Breast epithelium (tissue), 4 donors: ENCODE measurements around the gene VENTX. TPM values are rescaled to one million over a fixed set of nuclear protein-coding genes. Genes with fewer than 3 reads are reported as not detected.
"Not testable (repeated sequence)": the region's sequence is repeated elsewhere in the genome, so short reads cannot be mapped to it uniquely, and the experiment has no call there.

Source experiments
- DNase-seq, 2 donors: peaks; one replicate each; pipeline ENCODE4 v3.0.0-alpha.2; 2019; ENCODE audit warnings: low spot score in 2 of 2
- H3K27ac ChIP-seq, 2 donors: fragments of 200-600 bp; sonication (generic) in 1 of 2; one replicate each; pipeline ENCODE4 v1.5.1; 2016 to 2019; ENCODE audit warnings: mild to moderate bottlenecking in 1 of 2
- H3K27me3 ChIP-seq, 2 donors: fragments of 200-600 bp; sonication (generic) in 1 of 2; one replicate each; pipeline versions ENCODE4 v1.5.1 to v1.6.0; 2017 to 2019; ENCODE audit warnings: control low read depth in 1 of 2, mild to moderate bottlenecking in 1 of 2
- H3K36me3 ChIP-seq: fragments of 200-600 bp; one replicate; pipeline ENCODE4 v1.5.1; 2019
- H3K4me1 ChIP-seq, 2 donors: fragments of 200-600 bp; sonication (generic); one replicate each; pipeline ENCODE4 v1.5.1; 2016 to 2019; ENCODE audit warnings: control low read depth in 1 of 2
- H3K4me3 ChIP-seq, 3 donors: fragments of 200-600 bp; sonication (generic); 1 replicate in 2 of 3; 2 replicates in 1 of 3; pipeline ENCODE4 v1.5.1; 2016 to 2019; ENCODE audit warnings: mild to moderate bottlenecking in 3 of 3, moderate library complexity in 2 of 3
- H3K9me3 ChIP-seq, 2 donors: fragments of 200-600 bp; sonication (generic) in 1 of 2; one replicate each; pipeline ENCODE4 v1.5.1; 2016 to 2019; ENCODE audit warnings: control low read depth in 1 of 2
- POLR2A ChIP-seq: fragments of 450-650 bp; IDR thresholded peaks from one replicate; pipeline ENCODE4 v1.6.1; 2016; ENCODE audit warnings: antibody characterized with exemption, mild to moderate bottlenecking, moderate library complexity
- POLR2AphosphoS5 ChIP-seq, 3 donors: sonication (generic); formaldehyde crosslinking; IDR thresholded peaks; one replicate each; pipeline ENCODE4 v1.6.1; 2017; ENCODE audit warnings: antibody characterized with exemption in 3 of 3
- intact Hi-C: fragments of 100-400 bp; cut with DNase I; formaldehyde crosslinking; loops from one replicate; pipeline ENCODE4 v1.15.1; 2023; ENCODE audit warnings: low total_unique reads
- total RNA-seq, 3 donors: library from RNA; depleted of rRNA; stranded (reverse); fragments of >200 nt; gene quantifications; one replicate each; pipeline ENCODE4 v1.1.0, GENCODE V29; 2016
- TF ChIP-seq, protein P1 (sequence below), 3 donors: fragments of 450-650 bp; IDR thresholded peaks; one replicate each; pipeline ENCODE4 v1.5.1; 2016 to 2017; ENCODE audit warnings: antibody characterized with exemption in 3 of 3, mild to moderate bottlenecking in 3 of 3, moderate library complexity in 3 of 3

Gene VENTX
- total RNA-seq, 3 donors from 2014 or later = 0.33 to 4.6 (median 0.73) TPM

DNA sequence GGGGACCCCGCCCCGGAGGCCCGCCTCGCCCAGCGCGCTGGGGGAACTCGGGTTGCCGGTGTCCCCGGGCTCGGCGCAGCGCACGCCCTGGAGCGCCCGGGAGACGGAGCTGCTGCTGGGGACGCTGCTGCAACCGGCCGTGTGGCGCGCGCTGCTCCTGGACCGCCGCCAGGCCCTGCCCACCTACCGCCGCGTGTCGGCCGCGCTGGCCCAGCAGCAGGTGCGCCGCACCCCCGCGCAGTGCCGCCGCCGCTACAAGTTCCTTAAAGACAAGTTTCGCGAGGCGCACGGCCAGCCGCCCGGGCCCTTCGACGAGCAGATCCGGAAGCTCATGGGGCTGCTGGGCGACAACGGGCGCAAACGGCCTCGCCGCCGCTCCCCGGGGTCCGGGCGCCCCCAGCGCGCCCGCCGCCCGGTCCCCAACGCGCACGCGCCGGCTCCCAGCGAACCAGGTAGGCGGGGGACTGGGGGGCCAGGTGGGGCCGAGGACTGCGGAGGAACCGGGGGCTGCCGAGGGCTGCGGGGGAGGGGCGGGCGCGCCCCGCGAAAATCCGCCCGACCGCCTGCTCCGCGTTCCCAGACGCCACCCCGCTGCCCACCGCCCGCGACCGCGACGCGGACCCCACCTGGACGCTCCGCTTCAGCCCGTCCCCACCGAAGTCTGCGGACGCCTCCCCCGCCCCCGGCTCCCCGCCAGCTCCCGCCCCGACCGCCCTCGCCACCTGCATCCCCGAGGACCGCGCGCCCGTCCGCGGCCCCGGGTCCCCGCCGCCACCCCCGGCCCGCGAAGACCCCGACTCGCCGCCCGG is 7.1 kb upstream of the VENTX start:
- no peaks in the 10 kb centered on the region for H3K36me3 ChIP-seq
- H3K9me3 ChIP-seq = no peaks in the 10 kb centered on the region
- no peak for TF ChIP-seq POLR2AphosphoS5 (IDR thresholded peaks at IDR 0.05)
- TF ChIP-seq, protein P1, sequence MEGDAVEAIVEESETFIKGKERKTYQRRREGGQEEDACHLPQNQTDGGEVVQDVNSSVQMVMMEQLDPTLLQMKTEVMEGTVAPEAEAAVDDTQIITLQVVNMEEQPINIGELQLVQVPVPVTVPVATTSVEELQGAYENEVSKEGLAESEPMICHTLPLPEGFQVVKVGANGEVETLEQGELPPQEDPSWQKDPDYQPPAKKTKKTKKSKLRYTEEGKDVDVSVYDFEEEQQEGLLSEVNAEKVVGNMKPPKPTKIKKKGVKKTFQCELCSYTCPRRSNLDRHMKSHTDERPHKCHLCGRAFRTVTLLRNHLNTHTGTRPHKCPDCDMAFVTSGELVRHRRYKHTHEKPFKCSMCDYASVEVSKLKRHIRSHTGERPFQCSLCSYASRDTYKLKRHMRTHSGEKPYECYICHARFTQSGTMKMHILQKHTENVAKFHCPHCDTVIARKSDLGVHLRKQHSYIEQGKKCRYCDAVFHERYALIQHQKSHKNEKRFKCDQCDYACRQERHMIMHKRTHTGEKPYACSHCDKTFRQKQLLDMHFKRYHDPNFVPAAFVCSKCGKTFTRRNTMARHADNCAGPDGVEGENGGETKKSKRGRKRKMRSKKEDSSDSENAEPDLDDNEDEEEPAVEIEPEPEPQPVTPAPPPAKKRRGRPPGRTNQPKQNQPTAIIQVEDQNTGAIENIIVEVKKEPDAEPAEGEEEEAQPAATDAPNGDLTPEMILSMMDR (IDR thresholded peaks at IDR 0.05) = no peak
- TF ChIP-seq POLR2A = no peak
- intact Hi-C loops = no loop called here
- no peak for DNase-seq
- H3K27me3 ChIP-seq = peaks cover 0 to 87% of the 10 kb centered on the region in 2 donors
- peaks cover 0 to 4% of the 10 kb centered on the region in 2 donors for H3K4me1 ChIP-seq
- H3K4me3 ChIP-seq = peak overlapping the region in 2 of 3 donors; percentile 13 to 51
- no peak overlapping the region for H3K27ac ChIP-seq

DNA sequence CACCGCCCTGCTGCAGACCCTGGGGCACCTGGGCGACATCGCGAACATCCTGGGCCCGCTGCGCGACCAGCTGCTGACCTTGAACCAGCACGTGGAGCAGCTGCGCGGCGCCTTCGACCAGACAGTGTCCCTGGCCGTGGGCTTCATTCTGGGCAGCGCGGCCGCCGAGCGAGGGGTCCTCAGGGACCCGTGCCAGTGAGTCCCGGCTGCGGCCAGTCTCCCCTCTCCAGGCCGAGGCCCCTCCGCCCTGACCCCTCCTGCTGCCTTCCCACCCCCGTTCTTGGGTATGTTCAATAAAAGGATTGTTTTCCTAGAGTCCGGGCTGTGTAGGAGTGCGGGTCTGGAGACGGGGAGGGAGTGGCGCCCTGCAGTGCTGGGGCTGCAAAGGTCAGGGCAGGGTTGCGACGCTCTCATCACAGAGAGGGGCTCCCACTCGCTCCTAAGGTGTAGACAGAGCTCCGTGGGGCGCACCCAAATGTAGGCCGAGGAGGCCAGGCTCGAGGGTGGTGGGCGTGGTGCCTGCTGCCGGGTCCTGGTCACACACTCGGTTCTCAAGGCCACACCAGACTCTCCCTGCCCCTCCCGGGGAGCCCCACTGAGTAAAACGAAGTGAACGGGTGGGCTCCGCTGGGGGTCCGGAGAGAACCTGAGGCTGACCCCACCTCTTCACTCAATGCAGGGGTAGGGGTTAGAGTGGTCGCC is 6.3 kb upstream of the VENTX start:
- no peaks in the 10 kb centered on the region for H3K9me3 ChIP-seq
- peaks cover 0 to 4% of the 10 kb centered on the region in 2 donors for H3K4me1 ChIP-seq
- peak overlapping the region in 1 of 3 donors; percentile 51 for H3K4me3 ChIP-seq
- no peaks in the 10 kb centered on the region for H3K36me3 ChIP-seq
- H3K27ac ChIP-seq = no peak overlapping the region
- intact Hi-C loops = no loop called here
- TF ChIP-seq POLR2AphosphoS5 (IDR thresholded peaks at IDR 0.05) (no peak), POLR2A (no peak)
- TF ChIP-seq, protein P1 (IDR thresholded peaks at IDR 0.05) = no peak
- H3K27me3 ChIP-seq = peaks cover under 1 to 92% of the 10 kb centered on the region in 2 donors
- no peak for DNase-seq

DNA sequence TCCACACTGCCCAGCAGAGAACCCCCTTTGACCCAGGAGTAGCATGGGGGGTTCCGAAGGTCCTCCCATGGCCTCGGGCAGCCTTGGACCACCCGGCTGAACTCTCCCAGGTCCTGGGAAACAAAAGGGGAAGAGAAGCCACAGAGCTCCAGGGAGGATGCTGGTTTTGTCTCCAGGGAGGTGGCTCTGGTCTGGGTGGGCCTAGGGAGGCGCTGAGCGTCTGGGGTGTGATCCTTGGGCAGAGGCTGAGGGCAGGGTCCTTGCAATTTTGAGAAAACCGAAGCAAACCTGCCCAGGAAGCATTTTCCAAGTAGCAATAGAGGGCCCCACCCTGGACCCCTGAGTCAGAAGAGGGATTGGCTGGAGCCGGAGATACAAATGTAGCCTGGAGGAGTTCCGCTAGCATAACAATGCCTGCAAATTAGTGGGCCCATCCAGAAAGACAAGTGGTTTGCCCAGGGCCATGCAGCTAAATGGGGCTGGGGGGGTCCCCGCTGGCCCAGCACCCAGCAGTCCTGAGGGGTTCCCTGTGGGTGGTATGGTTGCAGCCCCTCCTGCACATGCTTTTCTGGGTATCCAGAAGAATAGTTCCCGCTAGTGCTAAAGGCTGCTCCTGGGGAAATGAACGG is 5.6 kb upstream of the VENTX start:
- intact Hi-C loops = no loop called here
- peaks cover 6 to 92% of the 10 kb centered on the region in 2 donors for H3K27me3 ChIP-seq
- TF ChIP-seq POLR2A = no peak
- TF ChIP-seq, protein P1 (IDR thresholded peaks at IDR 0.05) = no peak
- no peak for TF ChIP-seq POLR2AphosphoS5 (IDR thresholded peaks at IDR 0.05)

DNA sequence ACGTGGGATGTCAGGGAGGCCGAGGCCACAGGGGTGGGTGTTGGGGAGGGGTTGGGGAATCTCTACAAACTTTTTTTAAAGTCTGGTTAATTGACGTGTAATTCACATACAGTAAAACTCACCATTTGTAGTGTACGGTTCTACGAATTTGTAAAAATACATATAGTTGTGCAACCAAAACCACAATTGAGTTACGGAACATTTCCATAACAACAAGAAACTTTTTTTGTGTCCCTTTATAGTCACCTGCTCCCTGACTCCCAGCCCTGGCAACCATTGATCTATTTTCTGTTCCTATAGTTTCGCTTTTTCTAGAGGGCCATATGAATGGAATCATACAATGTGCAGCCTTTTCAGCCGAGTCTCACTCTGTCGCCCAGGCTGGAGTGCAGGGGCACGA is 2.9 kb upstream of the VENTX start:
- intact Hi-C loops, H3K4me1 ChIP-seq, H3K36me3 ChIP-seq, DNase-seq, H3K4me3 ChIP-seq, H3K9me3 ChIP-seq, H3K27ac ChIP-seq: not testable (repeated sequence)
- peaks cover 18 to 95% of the 10 kb centered on the region in 2 donors for H3K27me3 ChIP-seq

More for the DNA sequence above, 5.6 kb upstream of the VENTX start:
- H3K4me1 ChIP-seq = peaks cover 0 to 7% of the 10 kb centered on the region in 2 donors
- H3K36me3 ChIP-seq = no peaks in the 10 kb centered on the region
- H3K9me3 ChIP-seq = no peaks in the 10 kb centered on the region
- DNase-seq = no peak
- no peak overlapping the region for H3K27ac ChIP-seq
- H3K4me3 ChIP-seq = no peak overlapping the region

DNA sequence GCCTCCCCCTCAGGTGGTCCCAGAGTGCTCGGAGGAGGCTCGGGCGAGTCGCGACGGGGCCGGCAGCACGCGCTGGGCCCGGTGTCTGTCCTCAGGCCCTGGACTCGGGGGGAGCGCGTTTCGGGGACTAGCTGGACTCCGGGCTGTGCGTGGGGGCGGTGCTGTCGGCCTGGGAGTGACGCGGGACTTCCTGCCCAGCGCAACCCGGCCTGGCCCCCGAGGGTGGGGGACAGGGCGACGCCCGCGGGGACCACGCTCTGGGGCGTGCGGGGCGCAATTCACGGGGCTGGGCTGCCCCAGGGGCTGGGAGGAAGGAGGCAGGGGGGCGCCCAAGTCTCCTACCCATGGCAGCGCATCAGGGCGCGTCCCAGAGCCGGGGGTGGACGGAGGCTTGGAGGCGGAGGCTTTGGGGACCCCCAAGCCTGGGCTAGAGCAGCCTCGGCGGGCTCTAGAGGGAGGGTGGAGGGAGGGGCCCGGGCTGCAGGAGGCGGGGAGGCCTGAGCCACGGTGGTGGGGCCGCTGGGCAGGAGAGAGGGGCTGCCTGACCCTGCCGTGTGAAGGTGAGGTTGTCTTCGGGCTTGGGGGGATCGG is 2.3 kb upstream of the VENTX start:
- intact Hi-C loops = no loop called here

More for the DNA sequence above, 2.3 kb upstream of the VENTX start:
- Histone ChIP-seq H3K4me3 (peak overlapping the region; percentile 8 to 46 (median 34)), H3K4me1 (peaks cover 0 to 6% of the 10 kb centered on the region in 2 donors), H3K27ac (no peak overlapping the region), H3K9me3 (no peaks in the 10 kb centered on the region), H3K36me3 (no peaks in the 10 kb centered on the region), H3K27me3 (peaks cover 18 to 96% of the 10 kb centered on the region in 2 donors)
- no peak for TF ChIP-seq POLR2AphosphoS5 (IDR thresholded peaks at IDR 0.05)
- TF ChIP-seq, protein P1 (IDR thresholded peaks at IDR 0.05) = no peak
- TF ChIP-seq POLR2A = no peak
- no peak for DNase-seq
